Right lobe of liver (tissue), 4 donors: ENCODE results near the gene KIR2DL4.

Source experiments
- POLR2A ChIP-seq: fragments of 450-650 bp; IDR thresholded peaks from one replicate; pipeline ENCODE4 v1.6.1; 2017; ENCODE audit warnings: antibody characterized with exemption, mild to moderate bottlenecking
- TF ChIP-seq, protein P1 (sequence below), 4 donors: fragments of 200-600 bp in 3 of 4; fragments of 450-650 bp in 1 of 4; IDR thresholded peaks; one replicate each; pipeline versions ENCODE4 v1.5.1 to v1.8.0; 2016 to 2022; ENCODE audit warnings: antibody characterized with exemption in 4 of 4, mild to moderate bottlenecking in 2 of 4
- donor health status: DM: no; HTN: no; CAD: no.
- donor health status: DM: no; HTN: no; CAD: no.
- donor health status: DM: no; HTN: yes; CAD: no.

DNA sequence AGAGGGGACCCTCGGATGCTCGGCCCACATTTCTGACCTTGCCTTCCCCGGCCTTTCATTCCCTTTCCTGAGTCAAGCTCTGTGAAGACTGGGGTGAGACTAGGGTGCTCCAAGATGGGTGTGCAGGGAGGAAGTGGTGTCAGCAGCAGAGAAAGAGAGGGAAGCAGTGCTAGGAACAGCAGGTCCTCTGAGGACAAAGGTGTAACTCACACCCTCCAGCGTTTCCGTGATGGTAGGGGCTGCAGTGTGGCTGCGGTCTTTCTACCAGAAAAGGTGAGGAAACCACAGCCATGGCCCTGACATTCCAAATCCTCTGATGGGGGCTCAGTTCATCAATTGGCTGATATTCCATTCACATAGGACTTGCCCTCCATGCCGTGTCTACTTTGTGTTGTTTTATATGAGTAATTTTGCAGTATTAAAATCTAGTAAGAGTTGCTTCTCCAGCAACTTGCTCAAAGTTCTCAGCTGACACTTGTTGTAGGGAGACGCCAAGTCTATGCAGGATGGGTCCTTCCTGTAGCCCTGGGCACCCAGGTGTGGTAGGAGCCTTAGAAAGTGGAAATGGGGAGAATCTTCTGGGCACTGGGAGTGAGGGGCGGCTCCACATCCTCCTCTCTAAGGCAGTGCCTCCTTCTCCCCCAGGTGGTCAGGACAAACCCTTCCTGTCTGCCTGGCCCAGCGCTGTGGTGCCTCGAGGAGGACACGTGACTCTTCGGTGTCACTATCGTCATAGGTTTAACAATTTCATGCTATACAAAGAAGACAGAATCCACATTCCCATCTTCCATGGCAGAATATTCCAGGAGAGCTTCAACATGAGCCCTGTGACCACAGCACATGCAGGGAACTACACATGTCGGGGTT, 14.5 kb downstream of the KIR2DL4 start:
- TF ChIP-seq, protein P1, sequence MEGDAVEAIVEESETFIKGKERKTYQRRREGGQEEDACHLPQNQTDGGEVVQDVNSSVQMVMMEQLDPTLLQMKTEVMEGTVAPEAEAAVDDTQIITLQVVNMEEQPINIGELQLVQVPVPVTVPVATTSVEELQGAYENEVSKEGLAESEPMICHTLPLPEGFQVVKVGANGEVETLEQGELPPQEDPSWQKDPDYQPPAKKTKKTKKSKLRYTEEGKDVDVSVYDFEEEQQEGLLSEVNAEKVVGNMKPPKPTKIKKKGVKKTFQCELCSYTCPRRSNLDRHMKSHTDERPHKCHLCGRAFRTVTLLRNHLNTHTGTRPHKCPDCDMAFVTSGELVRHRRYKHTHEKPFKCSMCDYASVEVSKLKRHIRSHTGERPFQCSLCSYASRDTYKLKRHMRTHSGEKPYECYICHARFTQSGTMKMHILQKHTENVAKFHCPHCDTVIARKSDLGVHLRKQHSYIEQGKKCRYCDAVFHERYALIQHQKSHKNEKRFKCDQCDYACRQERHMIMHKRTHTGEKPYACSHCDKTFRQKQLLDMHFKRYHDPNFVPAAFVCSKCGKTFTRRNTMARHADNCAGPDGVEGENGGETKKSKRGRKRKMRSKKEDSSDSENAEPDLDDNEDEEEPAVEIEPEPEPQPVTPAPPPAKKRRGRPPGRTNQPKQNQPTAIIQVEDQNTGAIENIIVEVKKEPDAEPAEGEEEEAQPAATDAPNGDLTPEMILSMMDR (IDR thresholded peaks at IDR 0.05): no peak
- TF ChIP-seq POLR2A: no peak
